ENCODE measurements around the gene NR1D2. TPM values are rescaled to one million over a fixed set of nuclear protein-coding genes. Genes with fewer than 3 reads are reported as not detected.
"Not testable (repeated sequence)": the region's sequence is repeated elsewhere in the genome, so short reads cannot be mapped to it uniquely, and the experiment has no call there.

NR1D2 gene
- total RNA-seq, 1 experiment from 2014 or later, result 9.3 TPM

DNA sequence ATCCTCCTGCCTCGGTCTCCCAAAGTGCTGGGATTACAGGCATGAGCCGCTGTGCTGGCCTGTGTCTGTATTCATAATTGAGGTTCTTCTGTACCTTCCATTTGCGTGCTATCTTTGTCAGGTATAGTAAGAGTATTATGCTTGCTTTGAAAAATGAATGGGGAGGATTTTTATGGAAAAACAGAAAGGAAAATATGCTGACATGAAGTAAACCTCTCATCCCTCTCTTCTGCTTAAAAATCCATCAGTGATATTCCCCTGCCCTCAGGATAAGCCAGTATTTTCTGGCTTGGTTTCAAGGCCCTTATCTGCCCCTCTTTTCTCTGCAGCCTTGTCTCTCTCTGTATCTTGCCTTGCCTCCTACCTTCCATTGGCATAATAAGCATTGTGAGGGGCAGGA lies 80.7 kb downstream of the NR1D2 start:
- DNase-seq (ENCODE audit: low read depth), result no peak
- in situ Hi-C loops (cut with HindIII; ENCODE audit: low pct_unique_long_range_greater_than_20kb, low sequenced_read_pairs), result no loop called here

DNA sequence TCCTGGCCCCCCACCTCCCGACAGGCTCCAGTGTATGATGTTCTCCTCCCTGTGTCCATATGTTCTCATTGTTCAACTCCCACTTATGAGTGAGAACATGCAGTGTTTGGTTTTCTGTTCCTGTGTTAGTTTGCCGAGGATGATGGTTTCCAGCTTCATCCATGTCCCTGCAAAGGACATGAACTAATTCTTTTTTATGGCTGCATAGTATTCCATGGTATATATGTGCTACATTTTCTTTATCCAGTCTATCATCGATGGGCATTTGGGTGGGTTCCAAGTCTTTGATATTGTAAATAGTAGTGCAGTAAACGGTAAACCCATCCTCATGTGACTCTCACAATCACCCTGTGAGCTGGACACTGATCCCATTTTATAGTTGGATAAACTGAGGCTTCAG lies 81.6 kb downstream of the NR1D2 start:
- DNase-seq (ENCODE audit: low read depth); in situ Hi-C loops (cut with HindIII; ENCODE audit: low pct_unique_long_range_greater_than_20kb, low sequenced_read_pairs): not testable (repeated sequence)

DNA sequence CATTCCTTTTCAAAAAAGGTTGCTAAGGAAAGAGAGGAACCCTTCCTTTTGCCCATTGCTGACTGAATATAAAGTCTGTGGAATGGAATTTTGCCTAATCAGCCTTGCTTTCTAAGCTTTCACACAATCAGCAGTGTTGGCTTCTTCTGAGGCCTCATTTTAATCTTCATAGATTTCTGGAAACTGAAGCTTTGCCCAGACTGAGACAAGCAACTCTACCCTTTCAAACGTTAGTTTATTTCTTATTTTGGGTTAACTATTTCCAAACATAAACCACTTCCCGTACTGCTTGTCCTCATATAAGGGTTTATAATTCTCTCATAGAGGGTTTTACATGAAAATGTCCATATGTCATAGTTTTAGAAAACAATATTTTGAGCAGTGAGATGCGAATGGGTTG lies 82.9 kb downstream of the NR1D2 start:
- in situ Hi-C loops (cut with HindIII; ENCODE audit: low pct_unique_long_range_greater_than_20kb, low sequenced_read_pairs), result no loop called here
- DNase-seq (ENCODE audit: low read depth), result no peak

Other genes with a start within 250 kb of the NR1D2 start
- gene UBE2E1, start 139.3 kb upstream of the NR1D2 start, total RNA-seq (2014; rRNA removed; shearing (Covaris generic); ENCODE audit: low replicate concordance), result 60.6 and 80.2 TPM in 2 replicates
- gene NKIRAS1, start 28.3 kb upstream of the NR1D2 start, total RNA-seq (2014; rRNA removed; shearing (Covaris generic); ENCODE audit: low replicate concordance), result 11.4 and 14.3 TPM in 2 replicates
- 3,923 and 4,358 TPM in 2 replicates for gene RPL15, start 28.2 kb upstream of the NR1D2 start, total RNA-seq (2014; rRNA removed; shearing (Covaris generic); ENCODE audit: low replicate concordance)

Measured in Caki2 (cell line).